K562 (cell line): ENCODE data around the gene KARS1. TPM values are rescaled to one million over a fixed set of nuclear protein-coding genes. Genes with fewer than 3 reads are reported as not detected.

Experiments
- ATAC-seq: fragments of 200-7000 bp; cut with Tn5 transposase; 3 replicates; pipeline ENCODE4 v1.9.1; 2020; ENCODE audit warnings: moderate library complexity
- BruUV-seq: library from RNA; stranded (reverse); fragments of 400-500 nt; replicated peaks from 2 replicates; lab custom pipeline; 2021; lab: Mats Ljungman, UMichigan
- CTCF ChIA-PET: fragments of 300-600 bp; formaldehyde crosslinking; extraction: SDS; loops from one replicate; lab custom pipeline; 2021; ENCODE audit warnings: low intra/inter-chr PET ratio; lab: Yijun Ruan, JAX
- POLR2A ChIA-PET: fragments of 300-600, 350-650 bp; sonication (Branson Sonifier 250); formaldehyde crosslinking; extraction: SDS; loops from one replicate; lab custom pipeline; 2021; ENCODE audit warnings: antibody characterized with exemption, inconsistent platforms; lab: Yijun Ruan, JAX
- DNase-seq, 4 experiments: peaks; one replicate each; pipeline versions ENCODE4 v3.0.0 to v3.0.0-alpha.2; 2011 to 2018; ENCODE audit warnings: low spot score in 3 of 4, mixed read lengths in 3 of 4; ENCODE audit errors: extremely low read depth in 1 of 4
- FAIRE-seq: peaks from 2 replicates; lab custom pipeline; 2011; peaks lifted over from hg19 to GRCh38; lab: Jason Lieb, UNC
- H2AFZ ChIP-seq: 2 replicates; pipeline ENCODE4 v1.6.0; 2011; ENCODE audit warnings: low read depth, low read length, control low read depth, inconsistent platforms
- H3K27ac ChIP-seq: fragments of 200-600 bp; 3 replicates; pipeline ENCODE4 v1.8.0; 2011; ENCODE audit warnings: low read depth, mild to moderate bottlenecking, control low read depth, inconsistent platforms, low read length, moderate library complexity, mixed read lengths; ENCODE audit errors: extremely low read depth
- H3K27me3 ChIP-seq, 2 experiments: fragments of 300-600 bp in 1 of 2; 2 replicates in 1 of 2; 3 replicates in 1 of 2; pipeline versions ENCODE4 v1.6.0 to v1.8.0; 2011; ENCODE audit warnings: inconsistent platforms in 2 of 2, low read length in 2 of 2, mild to moderate bottlenecking in 1 of 2, mixed read lengths in 1 of 2, moderate library complexity in 1 of 2; ENCODE audit not compliant: control insufficient read depth in 2 of 2, insufficient read depth in 2 of 2
- H3K36me3 ChIP-seq: fragments of 300-600 bp; 3 replicates; pipeline ENCODE4 v1.8.0; 2011; ENCODE audit warnings: mild to moderate bottlenecking, low read length, inconsistent platforms; ENCODE audit not compliant: control insufficient read depth, insufficient read depth
- H3K4me1 ChIP-seq, 2 experiments: fragments of 200-600 bp in 1 of 2; replicated peaks in 1 of 2; 2 replicates in 1 of 2; 3 replicates in 1 of 2; pipeline versions ENCODE4 v1.5.1 to v1.8.0; 2011; ENCODE audit warnings: inconsistent platforms in 2 of 2, low read length in 2 of 2, mild to moderate bottlenecking in 1 of 2, mixed read lengths in 1 of 2, moderate library complexity in 1 of 2; ENCODE audit not compliant: control insufficient read depth in 2 of 2, insufficient read depth in 2 of 2
- H3K4me2 ChIP-seq: 2 replicates; pipeline ENCODE4 v1.6.1; 2011; ENCODE audit warnings: low read length, control low read depth, inconsistent platforms, mixed read lengths; ENCODE audit not compliant: insufficient read depth
- H3K4me3 ChIP-seq: fragments of 200-600 bp; sonication (generic), shearing (Covaris generic); 2 replicates; pipeline ENCODE4 v1.5.1; 2016; ENCODE audit warnings: control low read depth, inconsistent platforms
- H3K79me2 ChIP-seq: fragments of 200-600 bp; 3 replicates; pipeline ENCODE4 v1.8.0; 2011; ENCODE audit warnings: low read length, inconsistent platforms; ENCODE audit not compliant: control insufficient read depth, insufficient read depth
- H3K9ac ChIP-seq, 2 experiments: 2 replicates each; pipeline versions ENCODE4 v1.6.0 to v1.6.1; 2011; ENCODE audit warnings: low read depth in 2 of 2, low read length in 2 of 2, control low read depth in 1 of 2, inconsistent platforms in 1 of 2, mild to moderate bottlenecking in 1 of 2, mixed read lengths in 1 of 2; ENCODE audit not compliant: insufficient read depth in 1 of 2
- H3K9me1 ChIP-seq: one replicate; pipeline ENCODE4 v1.6.0; 2011; ENCODE audit warnings: inconsistent platforms, mild to moderate bottlenecking, low read length, moderate library complexity; ENCODE audit not compliant: control insufficient read depth, insufficient read depth
- H3K9me3 ChIP-seq: replicated peaks from 2 replicates; pipeline ENCODE4 v1.5.1; 2011; ENCODE audit warnings: low read depth, low read length, inconsistent platforms; ENCODE audit not compliant: control insufficient read depth, insufficient read depth
- H4K20me1 ChIP-seq: replicated peaks from 2 replicates; pipeline ENCODE4 v1.6.1; 2011; ENCODE audit warnings: low read length, inconsistent platforms, mixed read lengths; ENCODE audit not compliant: control insufficient read depth, insufficient read depth
- CEBPB ChIP-seq: fragments of 450-650 bp; IDR thresholded peaks from 2 replicates; pipeline ENCODE4 v1.6.1; 2016; ENCODE audit warnings: missing genetic modification characterization, missing compliant biosample characterization
- CHD1 ChIP-seq: fragments of 200-600 bp; sonication (generic); IDR thresholded peaks from one replicate; pipeline ENCODE4 v1.6.1; 2012; ENCODE audit warnings: mild to moderate bottlenecking, moderate library complexity, low read length, inconsistent platforms
- ELF2 ChIP-seq: fragments of 250-450 bp; sonication (Bioruptor Pico); IDR thresholded peaks from 2 replicates; pipeline ENCODE4 v1.5.0; 2021; ENCODE audit warnings: mild to moderate bottlenecking
- ELK3 ChIP-seq: fragments of 450-650 bp; formaldehyde crosslinking; IDR thresholded peaks from 2 replicates; pipeline ENCODE4 v1.4.0; 2020; ENCODE audit warnings: mild to moderate bottlenecking
- FOXP1 ChIP-seq: sonication (generic); formaldehyde crosslinking; IDR thresholded peaks from 2 replicates; pipeline ENCODE4 v1.8.0; 2022; ENCODE audit warnings: mild to moderate bottlenecking, missing genetic modification reagents
- HDAC2 ChIP-seq: fragments of 450-650 bp; IDR thresholded peaks from 2 replicates; pipeline ENCODE4 v1.6.1; 2016; ENCODE audit warnings: mild to moderate bottlenecking
- HMGXB4 ChIP-seq: sonication (generic); formaldehyde crosslinking; IDR thresholded peaks from 2 replicates; pipeline ENCODE4 v1.8.1; 2023; ENCODE audit warnings: mild to moderate bottlenecking, missing genetic modification reagents
- HNRNPH1 ChIP-seq: fragments of 200-400 bp; formaldehyde crosslinking; optimal IDR thresholded peaks from 2 replicates; pipeline ENCODE3; 2017; ENCODE audit warnings: low read depth, mild to moderate bottlenecking, low read length, moderate library complexity
- IRF1 ChIP-seq: sonication (generic); formaldehyde crosslinking; IDR thresholded peaks from 2 replicates; pipeline ENCODE4 v1.8.0; 2022; ENCODE audit warnings: missing genetic modification reagents, mild to moderate bottlenecking, borderline replicate concordance
- OTX1 ChIP-seq: fragments of 450-650 bp; formaldehyde crosslinking; IDR thresholded peaks from 2 replicates; pipeline ENCODE4 v1.4.0; 2022; ENCODE audit warnings: mild to moderate bottlenecking
- PTTG1 ChIP-seq: fragments of 450-650 bp; IDR thresholded peaks from 2 replicates; pipeline ENCODE4 v1.6.1; 2016; ENCODE audit warnings: low read depth, mild to moderate bottlenecking, missing genetic modification characterization, missing compliant biosample characterization
- TAF7 ChIP-seq: fragments of 450-650 bp; IDR thresholded peaks from 2 replicates; pipeline ENCODE4 v1.6.1; 2016; ENCODE audit warnings: missing genetic modification characterization, missing compliant biosample characterization
- USF1 ChIP-seq: sonication (generic); formaldehyde crosslinking; IDR thresholded peaks from 2 replicates; pipeline ENCODE4 v1.9.0; 2022; ENCODE audit warnings: mild to moderate bottlenecking, missing genetic modification reagents
- ZFP1 ChIP-seq: fragments of 450-650 bp; formaldehyde crosslinking; IDR thresholded peaks from 2 replicates; pipeline ENCODE4 v1.4.0; 2020; ENCODE audit warnings: mild to moderate bottlenecking, mixed read lengths
- ZHX1 ChIP-seq: fragments of 150-350 bp; conservative IDR thresholded peaks from 2 replicates; pipeline ENCODE4 v1.6.1; 2014; ENCODE audit warnings: low read length
- ZNF316 ChIP-seq: fragments of 450-650 bp; IDR thresholded peaks from 2 replicates; pipeline ENCODE4 v1.6.1; 2016
- ZNF431 ChIP-seq: sonication (generic); formaldehyde crosslinking; IDR thresholded peaks from 2 replicates; pipeline ENCODE4 v1.8.0; 2022; ENCODE audit warnings: mild to moderate bottlenecking, missing genetic modification reagents
- ZNF717 ChIP-seq: fragments of 250-450 bp; sonication (Bioruptor Pico); IDR thresholded peaks from 2 replicates; pipeline ENCODE4 v1.5.0; 2021
- WGBS: fragments of 100-300 bp; shearing (Covaris generic); methylation state at CpG from one replicate; pipeline ENCODE4 v1.1.6; 2016; ENCODE audit warnings: low coverage, mixed read lengths; ENCODE audit not compliant: insufficient coverage; ENCODE audit errors: missing lambda C conversion rate; 5-methylcytosine and 5-hydroxymethylcytosine counted together
- in situ Hi-C: fragments of 300-500 bp; cut with MboI; formaldehyde crosslinking; loops from 4 replicates; pipeline ENCODE4 v1.15.0; 2018; ENCODE audit warnings: inconsistent platforms, mixed read lengths
- intact Hi-C: fragments of 100-400 bp; cut with micrococcal nuclease; formaldehyde crosslinking; loops from 2 replicates; pipeline ENCODE4 v1.14.2; 2022
- polyA plus RNA-seq, 8 experiments: library from polyadenylated mRNA; depleted of rRNA in 4 of 8; stranded (reverse) in 5 of 8; unstranded in 3 of 8; fragments of >200 nt; fragmentation: Nextera tagmentation in 2 of 8; fragmentation: Illumina TruSeq in 1 of 8; extraction: Ambion mirVana in 2 of 8; extraction: Trizol in 1 of 8; gene quantifications; 2 replicates each; pipeline versions ENCODE4 v1.2.1 to v1.2.3, GENCODE V29; 2011 to 2014; ENCODE audit warnings: inconsistent platforms in 1 of 8, missing spikeins in 1 of 8
- total RNA-seq, 7 experiments: library from RNA; depleted of rRNA in 6 of 7; stranded (reverse); fragments of >200 nt in 6 of 7; fragmentation: Illumina TruSeq in 2 of 7; extraction: Trizol in 2 of 7; gene quantifications; 2 replicates each; pipeline versions ENCODE4 v1.2.1 to v1.2.3, GENCODE V29; 2011 to 2021; ENCODE audit warnings: low replicate concordance in 1 of 7

KARS1 gene
- total and polyA plus RNA-seq, 9 of the 15 experiments (the other 6 are each of a cell fraction or from before 2014, with no cell fraction given), result 223 to 386 (median 304) TPM

GRCh38 chr16:75640598-75640997, 6.9 kb downstream of the KARS1 start:
- ATAC-seq (no peak), DNase-seq (no peak), FAIRE-seq (no peak)
- Histone ChIP-seq H3K4me2 (no peak overlapping the region), H3K27ac (no peak overlapping the region), H3K9me3 (no peaks in the 10 kb centered on the region), H4K20me1 (peaks cover 6% of the 10 kb centered on the region; the same call in 1 of the 2 replicates), H3K4me1 (peaks cover 2 to 3% of the 10 kb centered on the region in 2 experiments; a peak in 3 of 5 replicates), H3K9me1 (peaks cover 7% of the 10 kb centered on the region), H2AFZ (no peak overlapping the region), H3K36me3 (peaks cover 96% of the 10 kb centered on the region), H3K4me3 (no peak overlapping the region), H3K9ac (no peak overlapping the region), H3K27me3 (no peaks in the 10 kb centered on the region), H3K79me2 (peaks cover 42% of the 10 kb centered on the region)
- intact Hi-C loops (no loop called here), in situ Hi-C loops (loop anchor here (25.0 kb wide), 1 partner anchor 1547 kb away; the partner anchor contains the start of genes MON1B and SYCE1L)
- POLR2A ChIA-PET, result interaction anchor here (0.7 to 2.0 kb wide), 2 partner anchors 9 to 672 kb away, joined by 3 to 17 read pairs; no protein-coding TSS in a partner anchor
- no TSS peak for BruUV-seq
- 95% methylated on average over 6 of the region's 6 CpGs for WGBS
- CTCF ChIA-PET, result no interaction called here
- TF ChIP-seq ZNF431 (no peak), IRF1 (CRISPR knock-in tag) (no peak), HMGXB4 (CRISPR knock-in tag) (no peak), OTX1 (CRISPR knock-in tag) (no peak), ZHX1 (no peak), HNRNPH1 (no peak), HDAC2 (no peak), FOXP1 (CRISPR knock-in tag) (no peak), ZNF717 (no peak), CHD1 (no peak), PTTG1 (tag) (no peak), ELF2 (CRISPR knock-in tag) (no peak), ZFP1 (CRISPR knock-in tag) (no peak), CEBPB (tag) (no peak), TAF7 (tag) (no peak), USF1 (CRISPR knock-in tag) (no peak), ELK3 (CRISPR knock-in tag) (no peak), ZNF316 (no peak)
